ENCODE data around the gene SEMA3D. TPM values are rescaled to one million over a fixed set of nuclear protein-coding genes. Genes with fewer than 3 reads are reported as not detected.

The SEMA3D gene
- total and polyA plus RNA-seq, 2 of the 13 experiments (the other 11 are each of a cell fraction or from before 2014, with no cell fraction given) = 0.07 TPM; not detected in 1

- Histone ChIP-seq H3K36me3 (replicated peaks in 1 of 2; ENCODE audit: control insufficient read depth in 1 of 2, insufficient read depth in 2 of 2, low read length in 2 of 2) (no peaks in the 10 kb centered on the region), H3K79me2 (ENCODE audit: insufficient read depth, low read length) (no peaks in the 10 kb centered on the region), H3K9me3 (ENCODE audit: low read length) (no peaks in the 10 kb centered on the region), H3K4me3 (replicated peaks in 1 of 3; ENCODE audit: insufficient read depth in 1 of 3, low read depth in 2 of 3, low read length in 3 of 3) (no peak overlapping the region), H3K4me1 (ENCODE audit: insufficient read depth, low read length) (no peaks in the 10 kb centered on the region), H3K9ac (ENCODE audit: insufficient read depth, low read depth, low read length) (no peak overlapping the region), H4K20me1 (ENCODE audit: insufficient read depth, low read length) (no peaks in the 10 kb centered on the region), H2AFZ (ENCODE audit: low read length) (no peak overlapping the region), H3K27me3 (ENCODE audit: control insufficient read depth in 1 of 2, insufficient read depth in 2 of 2, low read length in 2 of 2) (no peaks in the 10 kb centered on the region), H3K4me2 (ENCODE audit: low read depth, low read length) (no peak overlapping the region), H3K27ac (ENCODE audit: extremely low read length, insufficient read depth, low read length) (no peak overlapping the region)
- DNase-seq (ENCODE audit: low spot score) (no peak), ATAC-seq (peak; percentile 40; the same call in 1 of the 3 replicates), FAIRE-seq (no peak)
- ChIA-PET CTCF (ENCODE audit: low intra/inter-chr PET ratio, low total read pairs) (interaction anchor here (0.8 kb wide), 1 partner anchor 852 kb away, joined by 3 read pairs; no protein-coding TSS in a partner anchor), POLR2A (no interaction called here)
- intact Hi-C loops (cut with micrococcal nuclease; ENCODE audit: unreplicated experiment) (no loop called here), in situ Hi-C loops (cut with HindIII; ENCODE audit: extremely low pct_ligation_motif_present, low pct_unique_long_range_greater_than_20kb) (no loop called here)
- BruUV-seq (replicated peaks) = no TSS peak
- no peak for TF ChIP-seq ZNF280D (CRISPR knock-in tag; IDR thresholded peaks at IDR 0.05)
- TF ChIP-seq PAWR (CRISPR knock-in tag; IDR thresholded peaks at IDR 0.05; ENCODE audit: borderline replicate concordance) = no peak
- TF ChIP-seq ZNF121 (CRISPR knock-in tag; IDR thresholded peaks at IDR 0.05) = no peak
- no peak for TF ChIP-seq NRL (CRISPR knock-in tag; IDR thresholded peaks at IDR 0.05; ENCODE audit: borderline replicate concordance)
- TF ChIP-seq ZNF709 (CRISPR knock-in tag; IDR thresholded peaks at IDR 0.05) = no peak
- no peak for TF ChIP-seq ZNF143 (CRISPR knock-in tag; IDR thresholded peaks at IDR 0.05)
- no peak for TF ChIP-seq RNF219 (CRISPR knock-in tag; IDR thresholded peaks at IDR 0.05)
- no peak for TF ChIP-seq MIXL1 (CRISPR knock-in tag; IDR thresholded peaks at IDR 0.05)
- no peak for TF ChIP-seq KLF6 (CRISPR knock-in tag; IDR thresholded peaks at IDR 0.05)
- TF ChIP-seq ZKSCAN8 (CRISPR knock-in tag; IDR thresholded peaks at IDR 0.05; ENCODE audit: borderline replicate concordance) = no peak
- TF ChIP-seq, protein P1, sequence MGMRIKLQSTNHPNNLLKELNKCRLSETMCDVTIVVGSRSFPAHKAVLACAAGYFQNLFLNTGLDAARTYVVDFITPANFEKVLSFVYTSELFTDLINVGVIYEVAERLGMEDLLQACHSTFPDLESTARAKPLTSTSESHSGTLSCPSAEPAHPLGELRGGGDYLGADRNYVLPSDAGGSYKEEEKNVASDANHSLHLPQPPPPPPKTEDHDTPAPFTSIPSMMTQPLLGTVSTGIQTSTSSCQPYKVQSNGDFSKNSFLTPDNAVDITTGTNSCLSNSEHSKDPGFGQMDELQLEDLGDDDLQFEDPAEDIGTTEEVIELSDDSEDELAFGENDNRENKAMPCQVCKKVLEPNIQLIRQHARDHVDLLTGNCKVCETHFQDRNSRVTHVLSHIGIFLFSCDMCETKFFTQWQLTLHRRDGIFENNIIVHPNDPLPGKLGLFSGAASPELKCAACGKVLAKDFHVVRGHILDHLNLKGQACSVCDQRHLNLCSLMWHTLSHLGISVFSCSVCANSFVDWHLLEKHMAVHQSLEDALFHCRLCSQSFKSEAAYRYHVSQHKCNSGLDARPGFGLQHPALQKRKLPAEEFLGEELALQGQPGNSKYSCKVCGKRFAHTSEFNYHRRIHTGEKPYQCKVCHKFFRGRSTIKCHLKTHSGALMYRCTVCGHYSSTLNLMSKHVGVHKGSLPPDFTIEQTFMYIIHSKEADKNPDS (CRISPR knock-in tag; IDR thresholded peaks at IDR 0.05) = no peak
- TF ChIP-seq GATAD2A (CRISPR knock-in tag; IDR thresholded peaks at IDR 0.05) = no peak
- no peak for TF ChIP-seq KDM6A (CRISPR knock-in tag; IDR thresholded peaks at IDR 0.05; ENCODE audit: low read depth)
- TF ChIP-seq, protein P2, sequence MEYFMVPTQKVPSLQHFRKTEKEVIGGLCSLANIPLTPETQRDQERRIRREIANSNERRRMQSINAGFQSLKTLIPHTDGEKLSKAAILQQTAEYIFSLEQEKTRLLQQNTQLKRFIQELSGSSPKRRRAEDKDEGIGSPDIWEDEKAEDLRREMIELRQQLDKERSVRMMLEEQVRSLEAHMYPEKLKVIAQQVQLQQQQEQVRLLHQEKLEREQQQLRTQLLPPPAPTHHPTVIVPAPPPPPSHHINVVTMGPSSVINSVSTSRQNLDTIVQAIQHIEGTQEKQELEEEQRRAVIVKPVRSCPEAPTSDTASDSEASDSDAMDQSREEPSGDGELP (IDR thresholded peaks at IDR 0.05; ENCODE audit: borderline replicate concordance, low read depth) = no peak
- TF ChIP-seq ZNF567 (CRISPR knock-in tag; IDR thresholded peaks at IDR 0.05; ENCODE audit: borderline replicate concordance) = no peak
- no peak for TF ChIP-seq ZNF704 (CRISPR knock-in tag; IDR thresholded peaks at IDR 0.05; ENCODE audit: borderline replicate concordance)
- no peak for TF ChIP-seq ZNF329 (CRISPR knock-in tag; IDR thresholded peaks at IDR 0.05; ENCODE audit: low read depth)
These were observed 188.2 kb downstream of the SEMA3D start for GRCh38 chr7:84998665-84999064.
